ENCODE data around the gene MIEF1. TPM values are rescaled to one million over a fixed set of nuclear protein-coding genes. Genes with fewer than 3 reads are reported as not detected.

MIEF1 gene
- total RNA-seq, 1 donor from 2014 or later: 29.2 TPM

DNA sequence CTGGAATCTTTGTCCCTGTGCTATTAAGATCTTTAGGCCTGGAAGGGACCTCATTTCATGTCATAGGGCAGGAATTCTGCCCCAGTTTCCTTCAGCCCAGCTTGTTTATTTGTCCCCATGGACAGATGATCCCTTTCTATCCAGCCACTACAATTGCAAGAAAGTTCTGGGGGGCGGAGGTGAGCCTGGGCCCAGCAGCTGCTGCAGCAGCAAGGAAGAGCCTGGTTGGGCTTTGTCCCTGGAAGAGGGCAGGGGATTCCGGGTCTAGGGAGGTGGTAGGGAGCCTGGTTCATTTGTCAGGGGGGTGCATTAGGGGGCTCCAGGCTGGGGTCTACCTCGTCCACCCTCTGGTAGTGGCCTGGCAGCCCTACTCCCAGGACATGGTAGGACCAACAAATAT is 52.1 kb downstream of the MIEF1 start:
- DNase-seq (ENCODE audit: low spot score): no peak
- Mint-ChIP-seq H3K36me3 (ENCODE audit: low read depth, unreplicated experiment) (no peaks in the 10 kb centered on the region), H3K27me3 (ENCODE audit: unreplicated experiment) (peaks cover 19% of the 10 kb centered on the region), H3K27ac (ENCODE audit: unreplicated experiment) (no peak overlapping the region), H3K4me1 (ENCODE audit: unreplicated experiment) (peaks cover 21% of the 10 kb centered on the region), H3K4me3 (ENCODE audit: unreplicated experiment) (no peak overlapping the region), H3K9me3 (ENCODE audit: unreplicated experiment) (no peaks in the 10 kb centered on the region)
- TF ChIP-seq, protein P1, sequence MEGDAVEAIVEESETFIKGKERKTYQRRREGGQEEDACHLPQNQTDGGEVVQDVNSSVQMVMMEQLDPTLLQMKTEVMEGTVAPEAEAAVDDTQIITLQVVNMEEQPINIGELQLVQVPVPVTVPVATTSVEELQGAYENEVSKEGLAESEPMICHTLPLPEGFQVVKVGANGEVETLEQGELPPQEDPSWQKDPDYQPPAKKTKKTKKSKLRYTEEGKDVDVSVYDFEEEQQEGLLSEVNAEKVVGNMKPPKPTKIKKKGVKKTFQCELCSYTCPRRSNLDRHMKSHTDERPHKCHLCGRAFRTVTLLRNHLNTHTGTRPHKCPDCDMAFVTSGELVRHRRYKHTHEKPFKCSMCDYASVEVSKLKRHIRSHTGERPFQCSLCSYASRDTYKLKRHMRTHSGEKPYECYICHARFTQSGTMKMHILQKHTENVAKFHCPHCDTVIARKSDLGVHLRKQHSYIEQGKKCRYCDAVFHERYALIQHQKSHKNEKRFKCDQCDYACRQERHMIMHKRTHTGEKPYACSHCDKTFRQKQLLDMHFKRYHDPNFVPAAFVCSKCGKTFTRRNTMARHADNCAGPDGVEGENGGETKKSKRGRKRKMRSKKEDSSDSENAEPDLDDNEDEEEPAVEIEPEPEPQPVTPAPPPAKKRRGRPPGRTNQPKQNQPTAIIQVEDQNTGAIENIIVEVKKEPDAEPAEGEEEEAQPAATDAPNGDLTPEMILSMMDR (IDR thresholded peaks at IDR 0.05; ENCODE audit: unreplicated experiment): no peak

DNA sequence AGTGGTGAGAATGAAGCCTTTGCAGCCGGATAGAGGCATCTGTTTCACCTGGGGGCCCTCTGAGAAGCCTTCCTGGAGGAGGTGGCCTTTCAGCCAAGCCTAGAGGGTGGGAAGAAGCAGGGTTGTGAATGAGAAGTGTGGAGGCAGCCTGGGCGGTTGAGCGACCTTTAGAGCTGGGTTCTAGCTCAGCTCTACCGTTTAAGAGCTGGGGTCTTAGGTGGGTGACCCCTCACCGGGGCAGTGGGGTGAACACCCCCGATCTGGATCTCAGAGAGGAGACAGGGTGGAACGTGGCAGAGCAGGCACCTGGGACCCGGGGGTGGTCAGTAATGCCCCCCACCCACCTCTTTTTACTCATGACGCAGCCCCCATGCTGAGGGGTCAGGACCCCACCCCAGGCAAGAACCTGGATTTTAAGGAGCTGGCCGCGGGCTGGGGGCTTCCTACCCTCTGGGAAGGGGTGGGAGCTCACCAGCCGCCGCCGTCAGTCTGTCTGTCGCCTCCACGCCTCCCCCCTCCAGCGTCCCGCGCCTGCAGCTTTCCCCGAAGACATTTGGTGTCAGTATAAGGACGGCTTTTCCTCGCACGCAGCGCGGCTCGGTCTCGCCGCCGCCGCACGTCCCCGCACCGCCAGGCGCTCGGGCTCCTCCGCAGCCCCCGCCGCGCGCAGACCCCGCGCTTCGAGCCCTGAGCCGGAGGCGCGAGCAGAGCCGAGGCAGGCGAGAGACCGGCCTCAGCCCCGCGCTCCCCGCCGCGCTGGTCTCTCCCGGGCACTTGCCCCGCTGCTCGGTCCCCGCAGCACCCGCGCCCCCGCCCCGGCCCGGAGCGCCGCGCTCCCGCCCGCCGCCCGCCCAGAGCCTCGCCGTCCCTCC is 55.1 kb downstream of the MIEF1 start:
- Mint-ChIP-seq H3K4me1 (ENCODE audit: unreplicated experiment) (peaks cover 10% of the 10 kb centered on the region), H3K4me3 (ENCODE audit: unreplicated experiment) (no peak overlapping the region), H3K9me3 (ENCODE audit: unreplicated experiment) (no peaks in the 10 kb centered on the region), H3K27ac (ENCODE audit: unreplicated experiment) (no peak overlapping the region), H3K36me3 (ENCODE audit: low read depth, unreplicated experiment) (no peaks in the 10 kb centered on the region), H3K27me3 (ENCODE audit: unreplicated experiment) (peaks cover 23% of the 10 kb centered on the region)
- DNase-seq (ENCODE audit: low spot score): no peak
- TF ChIP-seq, protein P1 (IDR thresholded peaks at IDR 0.05; ENCODE audit: unreplicated experiment): no peak

DNA sequence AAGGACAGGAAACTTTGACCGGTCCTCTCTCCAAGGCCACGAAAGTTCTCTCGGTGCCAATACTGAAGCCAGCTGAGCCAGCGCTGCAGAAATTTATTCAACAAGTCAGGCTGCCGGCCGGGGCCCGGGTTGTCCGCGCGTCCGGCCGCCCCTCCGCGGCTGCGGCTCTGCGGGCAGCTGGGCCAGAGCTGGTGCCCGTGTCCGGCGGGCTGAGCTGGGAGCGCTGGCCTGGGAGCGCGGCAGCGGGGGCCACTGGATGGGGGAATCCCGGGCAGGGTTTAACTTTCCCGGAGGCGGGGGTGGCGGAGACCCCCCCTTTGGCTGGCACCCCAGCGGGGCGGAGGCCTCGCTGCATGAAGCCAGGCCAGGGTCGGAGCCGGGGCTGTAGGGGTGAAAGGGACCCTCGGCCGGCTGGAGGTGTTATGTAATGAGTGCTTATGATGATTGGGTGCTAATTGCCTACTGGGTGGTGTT is 56.2 kb downstream of the MIEF1 start:
- DNase-seq (ENCODE audit: low spot score): no peak
- no peaks in the 10 kb centered on the region for H3K9me3 Mint-ChIP-seq (ENCODE audit: unreplicated experiment)
- H3K27me3 Mint-ChIP-seq (ENCODE audit: unreplicated experiment): peaks cover 19% of the 10 kb centered on the region
- H3K4me1 Mint-ChIP-seq (ENCODE audit: unreplicated experiment): peaks cover 5% of the 10 kb centered on the region
- no peak overlapping the region for H3K27ac Mint-ChIP-seq (ENCODE audit: unreplicated experiment)
- no peaks in the 10 kb centered on the region for H3K36me3 Mint-ChIP-seq (ENCODE audit: low read depth, unreplicated experiment)
- peak overlapping the region; percentile 26 for H3K4me3 Mint-ChIP-seq (ENCODE audit: unreplicated experiment)
- TF ChIP-seq, protein P1 (IDR thresholded peaks at IDR 0.05; ENCODE audit: unreplicated experiment): no peak

DNA sequence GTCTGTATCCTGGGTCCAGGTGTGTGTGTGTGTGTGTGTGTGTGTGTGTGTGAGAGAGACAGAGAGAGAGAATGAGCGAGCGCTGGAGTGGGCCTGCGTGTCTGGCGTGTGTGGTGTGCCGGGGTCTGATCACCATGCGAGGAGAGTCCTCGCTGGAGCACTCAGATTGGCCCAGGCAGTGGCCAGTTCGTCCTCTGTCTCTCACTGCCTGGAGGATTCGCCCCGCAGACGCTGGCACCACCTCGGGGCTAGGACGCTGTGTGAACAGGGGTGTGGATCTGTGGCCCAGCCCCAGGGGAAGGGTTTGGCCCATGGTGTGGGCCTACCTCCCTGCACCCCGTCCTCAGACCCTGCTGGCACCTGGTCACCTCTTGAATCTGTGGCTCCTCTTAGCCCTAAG is 56.9 kb downstream of the MIEF1 start:
- Mint-ChIP-seq H3K27me3 (ENCODE audit: unreplicated experiment) (peaks cover 19% of the 10 kb centered on the region), H3K9me3 (ENCODE audit: unreplicated experiment) (no peaks in the 10 kb centered on the region), H3K4me3 (ENCODE audit: unreplicated experiment) (peak overlapping the region; percentile 26), H3K27ac (ENCODE audit: unreplicated experiment) (no peak overlapping the region), H3K4me1 (ENCODE audit: unreplicated experiment) (peaks cover 5% of the 10 kb centered on the region), H3K36me3 (ENCODE audit: low read depth, unreplicated experiment) (no peaks in the 10 kb centered on the region)
- DNase-seq (ENCODE audit: low spot score): no peak
- TF ChIP-seq, protein P1 (IDR thresholded peaks at IDR 0.05; ENCODE audit: unreplicated experiment): no peak

DNA sequence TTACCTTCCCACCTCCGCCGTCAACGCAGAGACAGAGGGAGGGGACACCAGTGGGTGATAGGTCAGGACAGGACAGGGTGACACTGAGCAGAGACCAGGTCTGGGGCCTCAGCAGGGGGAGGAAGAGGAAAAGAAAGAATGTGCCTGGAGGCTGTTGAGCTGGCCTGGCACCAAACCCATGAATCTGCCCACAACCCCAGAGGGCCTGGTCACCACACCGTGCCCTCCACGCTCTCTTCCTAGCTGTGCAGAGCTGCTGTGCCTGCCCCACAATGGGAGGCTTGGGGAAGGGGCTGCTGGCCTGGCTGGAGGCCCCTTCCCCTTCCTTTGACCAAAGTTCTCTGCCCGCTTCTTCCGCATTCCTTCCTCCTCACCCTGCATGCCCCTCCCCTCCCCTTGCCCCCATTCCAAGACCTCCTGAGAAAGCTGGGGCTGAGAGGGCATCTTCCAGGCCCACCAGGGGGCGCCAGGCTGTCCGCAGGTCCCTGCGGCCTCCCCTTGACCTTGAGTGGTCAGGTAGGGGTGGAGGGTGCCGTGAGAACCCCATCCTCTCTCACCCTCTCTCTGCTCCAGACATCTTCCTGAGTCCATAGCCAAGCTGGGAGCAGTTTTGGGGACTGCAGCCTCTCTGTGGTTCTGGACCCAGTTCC is 57.5 kb downstream of the MIEF1 start:
- H3K9me3 Mint-ChIP-seq (ENCODE audit: unreplicated experiment): no peaks in the 10 kb centered on the region
- peak; percentile 56 for DNase-seq (ENCODE audit: low spot score)
- no peaks in the 10 kb centered on the region for H3K36me3 Mint-ChIP-seq (ENCODE audit: low read depth, unreplicated experiment)
- H3K27me3 Mint-ChIP-seq (ENCODE audit: unreplicated experiment): peaks cover 19% of the 10 kb centered on the region
- peaks cover 5% of the 10 kb centered on the region for H3K4me1 Mint-ChIP-seq (ENCODE audit: unreplicated experiment)
- H3K27ac Mint-ChIP-seq (ENCODE audit: unreplicated experiment): no peak overlapping the region
- TF ChIP-seq, protein P1 (IDR thresholded peaks at IDR 0.05; ENCODE audit: unreplicated experiment): peak; percentile 66
- H3K4me3 Mint-ChIP-seq (ENCODE audit: unreplicated experiment): no peak overlapping the region
